Measurements from ENCODE around the gene PNMA5. TPM values are rescaled to one million over a fixed set of nuclear protein-coding genes. Genes with fewer than 3 reads are reported as not detected.

Gene PNMA5
- total and polyA plus RNA-seq, 2 of the 8 experiments (the other 6 are each of a cell fraction or from before 2014, with no cell fraction given) = 0.11 TPM

DNA sequence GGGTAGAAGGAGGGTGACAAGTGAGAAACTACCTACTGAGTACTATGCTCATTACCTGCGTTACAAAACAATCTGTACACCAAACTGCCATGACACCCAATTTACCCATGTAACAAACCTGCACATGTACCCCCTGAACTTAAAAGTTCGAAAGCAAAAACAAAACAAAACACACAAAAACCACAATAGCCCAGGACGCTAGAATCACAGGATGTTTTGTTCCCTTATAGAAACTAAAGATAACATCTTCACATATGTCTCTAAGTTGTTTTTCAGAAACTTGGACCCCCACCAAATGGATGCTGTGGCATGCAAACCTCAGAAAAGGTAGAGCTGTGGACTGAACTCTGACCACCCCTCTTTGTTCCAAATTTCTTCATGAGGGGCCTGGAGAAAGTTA, 25.2 kb upstream of the PNMA5 start:
- Histone ChIP-seq H3K23ac (ENCODE audit: insufficient read length) (no peak overlapping the region), H3K27me3 (replicated peaks in 1 of 4; ENCODE audit: control insufficient read depth in 3 of 4, extremely low read depth in 1 of 4, insufficient read depth in 3 of 4, low read length in 3 of 4) (no peaks in the 10 kb centered on the region; a peak in 1 of 7 replicates), H2BK5ac (ENCODE audit: low read depth, low read length) (no peak overlapping the region), H3K4me2 (ENCODE audit: insufficient read depth in 1 of 2, low read depth in 2 of 2, low read length in 2 of 2) (no peak overlapping the region), H3K27ac (ENCODE audit: low read depth, low read length) (no peak overlapping the region), H4K8ac (ENCODE audit: extremely low read depth, insufficient read depth, low read length) (no peak overlapping the region), H2BK15ac (ENCODE audit: low read length) (no peak overlapping the region), H3K23me2 (ENCODE audit: low read depth, low read length) (no peaks in the 10 kb centered on the region), H2BK120ac (replicated peaks; ENCODE audit: low read depth, low read length) (no peak overlapping the region), H4K91ac (replicated peaks; ENCODE audit: insufficient read length, low read length) (no peak overlapping the region), H3K4me1 (replicated peaks in 1 of 4; ENCODE audit: control insufficient read depth in 3 of 4, insufficient read depth in 4 of 4, low read length in 3 of 4) (no peaks in the 10 kb centered on the region), H3K79me2 (ENCODE audit: control insufficient read depth in 1 of 2, insufficient read depth in 2 of 2, low read length in 2 of 2) (no peaks in the 10 kb centered on the region), H3K36me3 (ENCODE audit: control insufficient read depth in 2 of 4, insufficient read depth in 4 of 4, low read length in 3 of 4) (no peaks in the 10 kb centered on the region), H3K4me3 (ENCODE audit: extremely low read depth in 1 of 4, insufficient read depth in 2 of 4, low read depth in 3 of 4, low read length in 4 of 4) (no peak overlapping the region), H3K4ac (replicated peaks; ENCODE audit: insufficient read length, low read depth, low read length) (no peak overlapping the region), H2AFZ (ENCODE audit: low read length) (no peak overlapping the region), H2AK5ac (ENCODE audit: low read depth, low read length) (no peak overlapping the region), H3K9me3 (ENCODE audit: insufficient read depth in 2 of 2, low read depth in 1 of 2, low read length in 1 of 2) (no peaks in the 10 kb centered on the region), H3K18ac (ENCODE audit: extremely low read depth, low read length) (no peak overlapping the region), H3K14ac (ENCODE audit: insufficient read length) (no peak overlapping the region), H2BK12ac (ENCODE audit: low read depth, low read length) (no peak overlapping the region), H3K56ac (replicated peaks; ENCODE audit: insufficient read length, low read depth, low read length) (no peak overlapping the region), H3K9ac (replicated peaks in 1 of 4; ENCODE audit: extremely low read depth in 1 of 4, low read depth in 3 of 4, low read length in 3 of 4) (no peak overlapping the region), H2BK20ac (ENCODE audit: low read length) (no peak overlapping the region), H4K5ac (ENCODE audit: insufficient read length, low read depth, low read length) (no peak overlapping the region), H3K79me1 (ENCODE audit: low read depth, low read length) (no peaks in the 10 kb centered on the region), H4K20me1 (replicated peaks in 1 of 2; ENCODE audit: control insufficient read depth in 1 of 2, insufficient read depth in 2 of 2, low read length in 2 of 2) (no peaks in the 10 kb centered on the region)
- CTCF ChIA-PET (ENCODE audit: partially characterized antibody) = no interaction called here
- no peak for TF ChIP-seq FOSL1 (IDR thresholded peaks at IDR 0.05; ENCODE audit: insufficient read depth, low read depth, low read length)
- no peak for TF ChIP-seq TEAD4 (IDR thresholded peaks at IDR 0.05; ENCODE audit: low read depth, low read length)
- TF ChIP-seq CEBPB (IDR thresholded peaks at IDR 0.05; ENCODE audit: low read depth, low read length) = no peak
- no peak for TF ChIP-seq SP4 (IDR thresholded peaks at IDR 0.05; ENCODE audit: low read length)
- no peak for TF ChIP-seq RXRA (IDR thresholded peaks at IDR 0.05; ENCODE audit: insufficient read depth, low read depth, low read length)
- TF ChIP-seq POLR2AphosphoS5 (IDR thresholded peaks at IDR 0.05; ENCODE audit: low read depth, low read length) = no peak
- TF ChIP-seq, protein P1, sequence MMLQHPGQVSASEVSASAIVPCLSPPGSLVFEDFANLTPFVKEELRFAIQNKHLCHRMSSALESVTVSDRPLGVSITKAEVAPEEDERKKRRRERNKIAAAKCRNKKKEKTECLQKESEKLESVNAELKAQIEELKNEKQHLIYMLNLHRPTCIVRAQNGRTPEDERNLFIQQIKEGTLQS (IDR thresholded peaks at IDR 0.05; ENCODE audit: insufficient read depth, low read depth, low read length) = no peak
- TF ChIP-seq, protein P2, sequence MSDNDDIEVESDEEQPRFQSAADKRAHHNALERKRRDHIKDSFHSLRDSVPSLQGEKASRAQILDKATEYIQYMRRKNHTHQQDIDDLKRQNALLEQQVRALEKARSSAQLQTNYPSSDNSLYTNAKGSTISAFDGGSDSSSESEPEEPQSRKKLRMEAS (IDR thresholded peaks at IDR 0.05) = no peak
- FAIRE-seq (no peak), DNase-seq (ENCODE audit: low read depth in 1 of 2, low spot score in 2 of 2) (no peak)
- 71% methylated on average over 3 of the region's 3 CpGs; no CpG with 5 or more reads in 1 of the 2 experiments for WGBS, 2 experiments (ENCODE audit: extremely low coverage in 1 of 2, insufficient coverage in 1 of 2, insufficient read length in 1 of 2, insufficient replicate concordance in 2 of 2, low coverage in 1 of 2, low lambda C conversion rate in 2 of 2, missing lambda C conversion rate in 1 of 2)
- POLR2A ChIA-PET (ENCODE audit: partially characterized antibody) = no interaction called here
